GM12865 (cell line): ENCODE results near the gene EMX1.
A peak's percentile ranks its signal among the peaks of the same experiment; 100 is the strongest.

Source experiments
- DNase-seq: peaks from one replicate; pipeline ENCODE4 v3.0.0; 2010; ENCODE audit warnings: low read depth
- H3K4me3 ChIP-seq: 2 replicates; pipeline ENCODE4 v1.5.1; 2011; ENCODE audit warnings: mild to moderate bottlenecking, low read depth, low read length, control low read depth
- TF ChIP-seq, protein P1 (sequence below): IDR thresholded peaks from 2 replicates; pipeline ENCODE4 v1.5.1; 2011; ENCODE audit warnings: low read length, control low read depth, low read depth, inconsistent platforms; ENCODE audit not compliant: insufficient read depth; ENCODE audit errors: missing control alignments

The EMX1 gene

DNA sequence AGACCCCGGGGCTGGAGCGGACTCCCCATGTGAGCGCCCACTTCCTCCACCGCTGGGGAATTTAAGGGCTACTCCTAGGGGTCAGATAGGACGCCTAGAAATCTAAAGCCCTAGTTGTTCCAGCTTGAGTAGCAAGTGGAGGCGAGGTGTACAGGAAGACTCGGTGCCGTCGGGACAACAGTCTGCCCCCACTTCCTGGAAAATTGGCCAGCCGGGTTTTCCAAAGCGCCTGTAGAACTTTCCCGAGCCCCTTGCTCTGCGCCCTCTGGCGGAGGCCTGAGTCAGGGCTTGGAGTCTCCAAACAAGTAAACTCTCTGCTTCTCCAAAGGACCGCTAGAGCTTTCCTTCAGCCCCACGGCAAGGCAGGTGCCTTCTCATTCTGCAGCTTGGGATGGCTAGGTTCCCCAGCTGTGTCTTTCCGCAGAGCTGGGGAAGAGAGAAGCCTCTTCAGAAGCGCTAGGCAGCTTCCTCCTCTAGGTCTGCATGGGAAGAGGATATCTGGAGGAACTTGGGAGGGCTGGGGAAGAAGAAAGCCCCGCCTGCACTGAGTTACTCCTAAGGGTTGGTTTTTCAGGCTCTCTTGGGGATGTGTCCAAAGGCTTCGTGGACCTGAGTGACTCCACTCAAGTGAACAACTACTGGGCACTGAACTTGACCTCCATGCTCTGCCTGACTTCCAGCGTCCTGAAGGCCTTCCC, 29.4 kb upstream of the EMX1 start:
- peak; percentile 74 for DNase-seq
- TF ChIP-seq, protein P1, sequence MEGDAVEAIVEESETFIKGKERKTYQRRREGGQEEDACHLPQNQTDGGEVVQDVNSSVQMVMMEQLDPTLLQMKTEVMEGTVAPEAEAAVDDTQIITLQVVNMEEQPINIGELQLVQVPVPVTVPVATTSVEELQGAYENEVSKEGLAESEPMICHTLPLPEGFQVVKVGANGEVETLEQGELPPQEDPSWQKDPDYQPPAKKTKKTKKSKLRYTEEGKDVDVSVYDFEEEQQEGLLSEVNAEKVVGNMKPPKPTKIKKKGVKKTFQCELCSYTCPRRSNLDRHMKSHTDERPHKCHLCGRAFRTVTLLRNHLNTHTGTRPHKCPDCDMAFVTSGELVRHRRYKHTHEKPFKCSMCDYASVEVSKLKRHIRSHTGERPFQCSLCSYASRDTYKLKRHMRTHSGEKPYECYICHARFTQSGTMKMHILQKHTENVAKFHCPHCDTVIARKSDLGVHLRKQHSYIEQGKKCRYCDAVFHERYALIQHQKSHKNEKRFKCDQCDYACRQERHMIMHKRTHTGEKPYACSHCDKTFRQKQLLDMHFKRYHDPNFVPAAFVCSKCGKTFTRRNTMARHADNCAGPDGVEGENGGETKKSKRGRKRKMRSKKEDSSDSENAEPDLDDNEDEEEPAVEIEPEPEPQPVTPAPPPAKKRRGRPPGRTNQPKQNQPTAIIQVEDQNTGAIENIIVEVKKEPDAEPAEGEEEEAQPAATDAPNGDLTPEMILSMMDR, result peak; percentile 96
- peak overlapping the region; percentile 78 for H3K4me3 ChIP-seq

DNA sequence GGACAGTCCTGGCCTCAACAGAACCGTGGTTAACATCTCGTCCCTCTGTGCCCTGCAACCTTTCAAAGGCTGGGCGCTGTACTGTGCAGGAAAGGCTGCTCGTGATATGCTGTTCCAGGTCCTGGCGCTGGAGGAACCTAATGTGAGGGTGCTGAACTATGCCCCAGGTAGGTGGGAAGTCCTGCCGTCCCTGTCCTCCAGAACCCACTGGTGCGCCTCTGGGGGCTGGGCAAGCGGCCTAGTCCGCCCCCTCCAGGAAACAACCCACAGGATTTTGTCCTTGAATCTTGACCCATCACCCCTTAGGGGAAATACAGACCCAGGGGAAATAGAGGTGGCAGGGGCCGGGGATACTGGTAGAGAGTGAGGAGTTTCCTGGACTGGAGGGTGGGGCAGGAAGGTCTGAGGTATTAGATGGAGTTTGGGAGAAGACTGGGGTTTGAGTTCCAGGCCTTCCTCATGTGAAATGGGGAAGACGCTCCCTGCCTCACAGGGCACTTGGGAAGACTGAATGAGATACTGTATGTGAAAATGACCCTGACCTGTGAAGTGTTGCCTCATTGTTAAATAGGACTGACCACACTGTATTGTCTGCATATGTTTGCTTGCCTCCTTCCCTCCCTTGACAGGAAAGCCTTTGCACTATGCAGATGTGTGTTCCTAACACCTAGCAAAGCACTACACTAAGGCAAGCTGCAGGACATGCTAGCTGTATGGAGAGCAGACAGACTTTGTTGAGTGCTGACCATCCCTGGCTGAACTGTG, 28.7 kb upstream of the EMX1 start:
- no peak overlapping the region for H3K4me3 ChIP-seq
- TF ChIP-seq, protein P1, result no peak
- DNase-seq, result no peak

DNA sequence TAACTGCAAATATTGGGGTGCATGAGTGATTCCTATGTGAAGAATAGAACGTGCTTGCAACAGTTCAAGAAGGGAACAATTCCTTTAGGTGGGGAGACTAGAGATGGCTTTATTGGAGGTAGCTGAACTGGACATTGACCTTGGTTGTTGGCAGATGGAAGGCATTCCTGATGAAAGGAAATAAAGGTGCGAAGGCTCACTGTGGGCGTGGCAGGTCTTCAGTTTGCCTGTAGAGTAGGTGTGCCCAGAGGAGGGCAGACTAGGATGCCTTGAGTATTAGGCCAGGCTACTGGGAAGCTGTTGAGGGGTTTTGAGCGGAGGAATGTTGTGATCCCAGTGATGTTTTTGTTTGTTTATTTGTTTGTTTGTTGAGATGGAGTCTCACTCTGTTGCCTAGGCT, 27.3 kb upstream of the EMX1 start:
- DNase-seq, result no peak
- H3K4me3 ChIP-seq, result no peak overlapping the region
- TF ChIP-seq, protein P1, result no peak

DNA sequence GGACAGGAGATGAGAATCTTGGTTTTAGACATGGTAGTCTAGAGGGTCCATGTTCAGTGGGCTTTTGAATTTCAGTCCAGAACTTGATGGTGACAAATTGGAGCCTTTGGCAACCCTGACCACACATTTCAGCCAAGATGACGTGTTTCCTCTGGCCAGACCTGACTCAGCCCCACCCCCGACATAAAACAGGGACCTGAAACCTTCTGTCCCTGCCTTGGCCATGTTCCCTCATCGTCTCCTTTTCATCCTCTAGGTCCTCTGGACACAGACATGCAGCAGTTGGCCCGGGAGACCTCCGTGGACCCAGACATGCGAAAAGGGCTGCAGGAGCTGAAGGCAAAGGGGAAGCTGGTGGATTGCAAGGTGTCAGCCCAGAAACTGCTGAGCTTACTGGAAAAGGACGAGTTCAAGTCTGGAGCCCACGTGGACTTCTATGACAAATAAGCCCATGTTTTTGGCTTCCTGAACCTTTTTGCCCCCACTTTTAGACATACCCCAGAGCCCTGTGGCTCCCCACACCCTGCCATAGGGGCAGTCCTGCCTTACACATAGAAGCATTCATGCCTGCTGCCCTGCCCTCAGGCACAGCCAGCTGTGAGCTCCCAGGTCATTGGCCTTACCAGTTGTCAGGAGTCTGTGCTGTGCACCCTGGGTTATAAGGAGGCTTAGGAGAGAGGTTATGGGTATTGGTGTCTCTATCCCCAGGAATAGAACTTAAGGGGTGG, 26.1 kb upstream of the EMX1 start:
- no peak for DNase-seq
- H3K4me3 ChIP-seq, result no peak overlapping the region
- TF ChIP-seq, protein P1, result no peak

DNA sequence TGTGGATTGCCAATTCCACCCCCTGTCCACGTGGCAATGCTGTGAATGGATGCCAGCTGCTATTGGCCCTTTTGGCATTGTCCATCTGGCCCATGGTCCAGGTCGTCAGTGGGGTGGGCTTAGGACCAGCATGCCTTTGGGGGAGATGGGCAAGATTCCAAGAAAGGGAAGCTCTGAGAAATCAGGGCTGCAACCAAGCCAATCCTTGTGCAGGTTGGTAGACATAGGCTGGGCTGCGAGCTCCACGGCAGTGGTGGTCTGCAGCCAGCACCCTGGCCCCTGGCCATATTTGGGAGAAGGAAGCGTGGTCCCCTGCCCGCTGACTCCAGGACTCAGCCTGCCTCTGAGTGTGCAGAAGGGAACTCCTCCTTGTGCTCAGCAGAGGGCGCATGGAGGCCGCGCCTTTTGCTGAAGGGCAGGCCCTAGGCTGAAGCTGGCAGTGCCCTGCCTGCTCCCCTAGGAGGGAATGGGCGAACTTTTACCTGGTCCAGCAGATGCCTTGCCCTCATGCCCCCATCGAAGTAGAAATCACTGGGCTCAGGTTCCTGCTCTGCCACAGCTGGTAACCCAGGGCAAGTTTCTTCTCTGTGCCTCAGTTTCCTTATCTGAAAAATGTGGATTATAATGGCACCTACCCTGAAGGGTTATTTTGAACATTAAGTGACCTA, 24.7 kb upstream of the EMX1 start:
- no peak overlapping the region for H3K4me3 ChIP-seq
- DNase-seq, result peak; percentile 84
- TF ChIP-seq, protein P1, result peak; percentile 89

DNA sequence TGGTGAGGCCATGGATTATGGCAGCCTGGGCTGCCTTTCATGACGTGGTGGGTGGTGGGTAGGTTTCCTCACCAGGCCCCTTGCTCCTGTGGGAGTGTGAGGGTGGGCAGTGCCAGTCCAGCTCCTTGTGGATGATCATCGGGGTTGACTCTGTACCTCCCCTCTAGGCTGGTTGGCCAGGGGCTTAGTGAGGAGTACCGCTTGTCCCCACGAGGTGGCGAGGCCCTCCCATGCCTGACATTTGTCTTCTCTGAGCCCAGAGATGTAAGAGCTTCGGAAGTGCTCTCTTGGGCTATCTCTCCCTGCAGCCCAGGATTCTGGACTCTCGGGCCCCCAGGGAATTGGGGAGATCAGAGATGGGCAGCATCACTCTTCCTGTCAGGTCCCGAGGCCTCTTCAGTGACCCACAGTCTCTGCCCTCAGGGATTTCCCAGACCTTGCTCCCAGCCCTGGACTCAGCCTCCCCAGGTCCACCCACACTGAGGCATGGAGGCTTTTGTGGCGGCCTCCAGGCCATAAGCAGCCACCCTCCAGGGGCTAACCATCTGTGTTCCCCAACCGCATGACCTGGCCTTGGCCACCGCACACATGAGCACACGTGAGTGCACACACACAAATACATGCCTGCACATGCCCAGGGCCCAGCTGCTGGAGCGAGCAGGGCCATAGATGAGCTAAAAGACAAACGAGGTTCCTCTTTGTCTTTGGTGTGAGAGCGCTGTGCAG, 23.6 kb upstream of the EMX1 start:
- no peak overlapping the region for H3K4me3 ChIP-seq
- peak; percentile 83 for DNase-seq
- TF ChIP-seq, protein P1, result peak; percentile 83
